K562 (cell line): ENCODE measurements around the gene DNAH8. TPM values are rescaled to one million over a fixed set of nuclear protein-coding genes. Genes with fewer than 3 reads are reported as not detected.

Experiments used
- ATAC-seq: fragments of 200-7000 bp; cut with Tn5 transposase; 3 replicates; pipeline ENCODE4 v1.9.1; 2020; ENCODE audit warnings: moderate library complexity
- BruUV-seq: library from RNA; stranded (reverse); fragments of 400-500 nt; replicated peaks from 2 replicates; lab custom pipeline; 2021; lab: Mats Ljungman, UMichigan
- CTCF ChIA-PET: fragments of 300-600 bp; formaldehyde crosslinking; extraction: SDS; loops from one replicate; lab custom pipeline; 2021; ENCODE audit warnings: low intra/inter-chr PET ratio; lab: Yijun Ruan, JAX
- POLR2A ChIA-PET: fragments of 300-600, 350-650 bp; sonication (Branson Sonifier 250); formaldehyde crosslinking; extraction: SDS; loops from one replicate; lab custom pipeline; 2021; ENCODE audit warnings: antibody characterized with exemption, inconsistent platforms; lab: Yijun Ruan, JAX
- DNase-seq, 4 experiments: peaks; one replicate each; pipeline versions ENCODE4 v3.0.0 to v3.0.0-alpha.2; 2011 to 2018; ENCODE audit warnings: low spot score in 3 of 4, mixed read lengths in 3 of 4; ENCODE audit errors: extremely low read depth in 1 of 4
- FAIRE-seq: peaks from 2 replicates; lab custom pipeline; 2011; peaks lifted over from hg19 to GRCh38; lab: Jason Lieb, UNC
- H2AFZ ChIP-seq: 2 replicates; pipeline ENCODE4 v1.6.0; 2011; ENCODE audit warnings: low read depth, low read length, control low read depth, inconsistent platforms
- H3K27ac ChIP-seq: fragments of 200-600 bp; 3 replicates; pipeline ENCODE4 v1.8.0; 2011; ENCODE audit warnings: low read depth, mild to moderate bottlenecking, control low read depth, inconsistent platforms, low read length, moderate library complexity, mixed read lengths; ENCODE audit errors: extremely low read depth
- H3K27me3 ChIP-seq, 2 experiments: fragments of 300-600 bp in 1 of 2; 2 replicates in 1 of 2; 3 replicates in 1 of 2; pipeline versions ENCODE4 v1.6.0 to v1.8.0; 2011; ENCODE audit warnings: inconsistent platforms in 2 of 2, low read length in 2 of 2, mild to moderate bottlenecking in 1 of 2, mixed read lengths in 1 of 2, moderate library complexity in 1 of 2; ENCODE audit not compliant: control insufficient read depth in 2 of 2, insufficient read depth in 2 of 2
- H3K36me3 ChIP-seq: fragments of 300-600 bp; 3 replicates; pipeline ENCODE4 v1.8.0; 2011; ENCODE audit warnings: mild to moderate bottlenecking, low read length, inconsistent platforms; ENCODE audit not compliant: control insufficient read depth, insufficient read depth
- H3K4me1 ChIP-seq, 2 experiments: fragments of 200-600 bp in 1 of 2; replicated peaks in 1 of 2; 2 replicates in 1 of 2; 3 replicates in 1 of 2; pipeline versions ENCODE4 v1.5.1 to v1.8.0; 2011; ENCODE audit warnings: inconsistent platforms in 2 of 2, low read length in 2 of 2, mild to moderate bottlenecking in 1 of 2, mixed read lengths in 1 of 2, moderate library complexity in 1 of 2; ENCODE audit not compliant: control insufficient read depth in 2 of 2, insufficient read depth in 2 of 2
- H3K4me2 ChIP-seq: 2 replicates; pipeline ENCODE4 v1.6.1; 2011; ENCODE audit warnings: low read length, control low read depth, inconsistent platforms, mixed read lengths; ENCODE audit not compliant: insufficient read depth
- H3K4me3 ChIP-seq: fragments of 200-600 bp; sonication (generic), shearing (Covaris generic); 2 replicates; pipeline ENCODE4 v1.5.1; 2016; ENCODE audit warnings: control low read depth, inconsistent platforms
- H3K79me2 ChIP-seq: fragments of 200-600 bp; 3 replicates; pipeline ENCODE4 v1.8.0; 2011; ENCODE audit warnings: low read length, inconsistent platforms; ENCODE audit not compliant: control insufficient read depth, insufficient read depth
- H3K9ac ChIP-seq, 2 experiments: 2 replicates each; pipeline versions ENCODE4 v1.6.0 to v1.6.1; 2011; ENCODE audit warnings: low read depth in 2 of 2, low read length in 2 of 2, control low read depth in 1 of 2, inconsistent platforms in 1 of 2, mild to moderate bottlenecking in 1 of 2, mixed read lengths in 1 of 2; ENCODE audit not compliant: insufficient read depth in 1 of 2
- H3K9me1 ChIP-seq: one replicate; pipeline ENCODE4 v1.6.0; 2011; ENCODE audit warnings: inconsistent platforms, mild to moderate bottlenecking, low read length, moderate library complexity; ENCODE audit not compliant: control insufficient read depth, insufficient read depth
- H3K9me3 ChIP-seq: replicated peaks from 2 replicates; pipeline ENCODE4 v1.5.1; 2011; ENCODE audit warnings: low read depth, low read length, inconsistent platforms; ENCODE audit not compliant: control insufficient read depth, insufficient read depth
- H4K20me1 ChIP-seq: replicated peaks from 2 replicates; pipeline ENCODE4 v1.6.1; 2011; ENCODE audit warnings: low read length, inconsistent platforms, mixed read lengths; ENCODE audit not compliant: control insufficient read depth, insufficient read depth
- KAT2B ChIP-seq: IDR thresholded peaks from one replicate; pipeline ENCODE4 v1.6.1; 2012; ENCODE audit warnings: low read depth, mild to moderate bottlenecking, control low read depth, inconsistent platforms, low read length, moderate library complexity
- KAT8 ChIP-seq: fragments of 450-650 bp; IDR thresholded peaks from 2 replicates; pipeline ENCODE4 v1.6.1; 2016; ENCODE audit warnings: low read depth, mild to moderate bottlenecking
- NR3C1 ChIP-seq: sonication (generic); formaldehyde crosslinking; IDR thresholded peaks from 2 replicates; pipeline ENCODE4 v1.8.1; 2022; ENCODE audit warnings: missing genetic modification reagents
- SMAD2 ChIP-seq: fragments of 150-350 bp; IDR thresholded peaks from 2 replicates; pipeline ENCODE4 v1.6.1; 2014; ENCODE audit warnings: low read depth, mild to moderate bottlenecking, low read length
- YY1 ChIP-seq, 3 experiments: IDR thresholded peaks; 2 replicates each; pipeline ENCODE4 v1.6.1; 2011; ENCODE audit warnings: low read length in 2 of 3, mild to moderate bottlenecking in 2 of 3, moderate library complexity in 2 of 3, borderline replicate concordance in 1 of 3, control low read depth in 1 of 3, low read depth in 1 of 3; ENCODE audit not compliant: insufficient read depth in 3 of 3, insufficient replicate concordance in 2 of 3, control insufficient read depth in 1 of 3, insufficient read length in 1 of 3; ENCODE audit errors: extremely low read depth in 1 of 3
- WGBS: fragments of 100-300 bp; shearing (Covaris generic); methylation state at CpG from one replicate; pipeline ENCODE4 v1.1.6; 2016; ENCODE audit warnings: low coverage, mixed read lengths; ENCODE audit not compliant: insufficient coverage; ENCODE audit errors: missing lambda C conversion rate; 5-methylcytosine and 5-hydroxymethylcytosine counted together
- in situ Hi-C: fragments of 300-500 bp; cut with MboI; formaldehyde crosslinking; loops from 4 replicates; pipeline ENCODE4 v1.15.0; 2018; ENCODE audit warnings: inconsistent platforms, mixed read lengths
- intact Hi-C: fragments of 100-400 bp; cut with micrococcal nuclease; formaldehyde crosslinking; loops from 2 replicates; pipeline ENCODE4 v1.14.2; 2022
- polyA plus RNA-seq, 8 experiments: library from polyadenylated mRNA; depleted of rRNA in 4 of 8; stranded (reverse) in 5 of 8; unstranded in 3 of 8; fragments of >200 nt; fragmentation: Nextera tagmentation in 2 of 8; fragmentation: Illumina TruSeq in 1 of 8; extraction: Ambion mirVana in 2 of 8; extraction: Trizol in 1 of 8; gene quantifications; 2 replicates each; pipeline versions ENCODE4 v1.2.1 to v1.2.3, GENCODE V29; 2011 to 2014; ENCODE audit warnings: inconsistent platforms in 1 of 8, missing spikeins in 1 of 8
- total RNA-seq, 7 experiments: library from RNA; depleted of rRNA in 6 of 7; stranded (reverse); fragments of >200 nt in 6 of 7; fragmentation: Illumina TruSeq in 2 of 7; extraction: Trizol in 2 of 7; gene quantifications; 2 replicates each; pipeline versions ENCODE4 v1.2.1 to v1.2.3, GENCODE V29; 2011 to 2021; ENCODE audit warnings: low replicate concordance in 1 of 7
- TF ChIP-seq, protein P1 (sequence below): fragments of 250-450 bp; sonication (Bioruptor Pico); IDR thresholded peaks from 2 replicates; pipeline ENCODE4 v1.8.0; 2021; ENCODE audit warnings: moderate library complexity, mild to moderate bottlenecking, inconsistent platforms

Gene DNAH8
- total and polyA plus RNA-seq, 9 of the 15 experiments (the other 6 are each of a cell fraction or from before 2014, with no cell fraction given) = 1.2 to 4.2 (median 2.9) TPM

DNA sequence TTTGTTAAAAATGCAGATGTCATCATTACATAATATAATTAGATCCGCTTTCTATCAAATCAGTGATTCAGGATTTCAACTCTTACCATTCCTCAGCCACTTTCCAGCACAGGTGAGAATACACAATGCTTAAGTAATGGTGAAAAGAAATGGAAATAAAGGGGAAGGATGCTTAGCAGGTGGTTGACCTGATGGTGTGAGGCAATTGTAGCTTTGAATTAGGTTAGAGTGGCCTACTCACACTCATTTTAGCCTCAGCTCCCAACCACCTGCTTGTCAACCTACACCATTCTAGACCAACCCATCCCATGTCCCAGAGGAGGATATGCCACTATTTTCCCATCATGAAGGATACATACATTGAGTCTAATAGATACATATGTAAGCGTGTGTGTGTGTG, 138.1 kb downstream of the DNAH8 start:
- WGBS = 65% methylated on average over 2 of the region's 2 CpGs
- POLR2A ChIA-PET = no interaction called here
- no peak overlapping the region for H3K4me2 ChIP-seq
- CTCF ChIA-PET = no interaction called here
- H3K9me3 ChIP-seq = no peaks in the 10 kb centered on the region
- no peak overlapping the region for H3K27ac ChIP-seq
- H3K36me3 ChIP-seq = no peaks in the 10 kb centered on the region; the same call in 2 of the 3 replicates
- TF ChIP-seq NR3C1 (CRISPR knock-in tag) (no peak), KAT2B (no peak), SMAD2 (no peak), KAT8 (no peak), YY1 (IDR thresholded peaks at IDR 0.05; ENCODE audit: borderline replicate concordance in 1 of 3, control insufficient read depth in 1 of 3, extremely low read depth in 1 of 3, insufficient read depth in 3 of 3, insufficient read length in 1 of 3, insufficient replicate concordance in 2 of 3, low read depth in 1 of 3, low read length in 2 of 3) (no peak)
- TF ChIP-seq, protein P1, sequence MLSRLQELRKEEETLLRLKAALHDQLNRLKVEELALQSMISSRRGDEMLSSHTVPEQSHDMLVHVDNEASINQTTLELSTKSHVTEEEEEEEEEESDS = no peak
- no TSS peak for BruUV-seq
- no peak overlapping the region for H3K9ac ChIP-seq
- H3K4me3 ChIP-seq = no peak overlapping the region
- H3K79me2 ChIP-seq = no peaks in the 10 kb centered on the region
- intact Hi-C loops (no loop called here), in situ Hi-C loops (no loop called here)
- H3K27me3 ChIP-seq = no peaks in the 10 kb centered on the region
- H2AFZ ChIP-seq = no peak overlapping the region
- no peaks in the 10 kb centered on the region for H4K20me1 ChIP-seq
- FAIRE-seq = no peak
- H3K9me1 ChIP-seq = no peaks in the 10 kb centered on the region
- H3K4me1 ChIP-seq = no peaks in the 10 kb centered on the region
- no peak for ATAC-seq
- no peak for DNase-seq
